Globus pallidus (tissue), 1 donor: Measurements from ENCODE around the gene DTX3.
"Not testable (repeated sequence)": the region's sequence is repeated elsewhere in the genome, so short reads cannot be mapped to it uniquely, and the experiment has no call there.

Source experiments
- DNase-seq: peaks from one replicate; pipeline ENCODE4 v3.0.0-alpha.2; 2015; ENCODE audit warnings: low spot score

DTX3 gene

GRCh38 chr12:57583008-57583831 is 21.4 kb upstream of the DTX3 start:
- peak; percentile 69 for DNase-seq

GRCh38 chr12:57584050-57584449 is 20.6 kb upstream of the DTX3 start:
- no peak for DNase-seq

GRCh38 chr12:57584690-57585089 is 19.9 kb upstream of the DTX3 start:
- DNase-seq: no peak

- no peak for DNase-seq
These were observed 19.5 kb upstream of the DTX3 start for GRCh38 chr12:57585156-57585555.

GRCh38 chr12:57586128-57586527 is 18.5 kb upstream of the DTX3 start:
- DNase-seq: no peak

GRCh38 chr12:57586832-57587429 is 17.7 kb upstream of the DTX3 start:
- no peak for DNase-seq

- DNase-seq: not testable (repeated sequence)
These were observed 15.5 kb upstream of the DTX3 start for GRCh38 chr12:57588951-57589610.

GRCh38 chr12:57590479-57590863 is 14.2 kb upstream of the DTX3 start:
- no peak for DNase-seq

- DNase-seq: peak; percentile 74
These were observed 13.5 kb upstream of the DTX3 start, which contains the start of gene PIP4K2C for GRCh38 chr12:57590864-57591781. TSS of gene PIP4K2C (plus strand) at chr12:57591192. CDS start at chr12:57591290, 98 bp downstream.

GRCh38 chr12:57591782-57592325 is 12.8 kb upstream of the DTX3 start:
- no peak for DNase-seq

- no peak for DNase-seq
These were observed 12.0 kb upstream of the DTX3 start for GRCh38 chr12:57592551-57593165.

GRCh38 chr12:57593187-57593586 is 11.4 kb upstream of the DTX3 start:
- DNase-seq: no peak

- DNase-seq: no peak
These were observed 4.2 kb upstream of the DTX3 start for GRCh38 chr12:57600395-57600794.

GRCh38 chr12:57602544-57602943 is 2.1 kb upstream of the DTX3 start:
- DNase-seq: no peak

- no peak for DNase-seq
These were observed 1.3 kb upstream of the DTX3 start for GRCh38 chr12:57603324-57603723.

- DNase-seq: peak; percentile 45
These were observed 690 bp upstream of the DTX3 start for GRCh38 chr12:57603815-57604453.

GRCh38 chr12:57604992-57605810 is 577 bp downstream of the DTX3 start:
- DNase-seq: peak; percentile 33

GRCh38 chr12:57605811-57606311 is 1.2 kb downstream of the DTX3 start:
- DNase-seq: no peak

- DNase-seq: no peak
These were observed 1.8 kb downstream of the DTX3 start for GRCh38 chr12:57606399-57606798.

- DNase-seq: no peak
These were observed 2.2 kb downstream of the DTX3 start for GRCh38 chr12:57606821-57607220.
